Parathyroid adenoma (tissue), 2 donors: ENCODE measurements around the gene KLHL29.

Experiments
- H2AFZ ChIP-seq: fragments of 300-600 bp; sonication (generic); one replicate; pipeline ENCODE4 v1.7.0; 2017; ENCODE audit warnings: antibody characterized with exemption, mild to moderate bottlenecking
- H3K27ac ChIP-seq: fragments of 300-600 bp; sonication (generic); one replicate; pipeline ENCODE4 v1.7.0; 2017
- H3K27me3 ChIP-seq: fragments of 300-600 bp; sonication (generic); one replicate; pipeline ENCODE4 v1.7.0; 2017; ENCODE audit warnings: low read length; ENCODE audit not compliant: control insufficient read depth, insufficient read depth
- H3K36me3 ChIP-seq: fragments of 300-600 bp; sonication (generic); one replicate; pipeline ENCODE4 v1.7.0; 2017; ENCODE audit warnings: low read length; ENCODE audit not compliant: control insufficient read depth, insufficient read depth
- H3K4me1 ChIP-seq: fragments of 300-600 bp; sonication (generic); one replicate; pipeline ENCODE4 v1.7.0; 2017; ENCODE audit warnings: control low read depth
- H3K4me2 ChIP-seq: fragments of 300-600 bp; sonication (generic); one replicate; pipeline ENCODE4 v1.7.0; 2017; ENCODE audit warnings: low read length
- H3K4me3 ChIP-seq: fragments of 300-600 bp; sonication (generic); one replicate; pipeline ENCODE4 v1.7.0; 2017; ENCODE audit warnings: low read depth, low read length
- H3K79me2 ChIP-seq: fragments of 300-600 bp; sonication (generic); one replicate; pipeline ENCODE4 v1.7.0; 2017; ENCODE audit warnings: control low read depth
- H3K9ac ChIP-seq: fragments of 300-600 bp; sonication (generic); one replicate; pipeline ENCODE4 v1.7.0; 2017; ENCODE audit warnings: mild to moderate bottlenecking
- H3K9me3 ChIP-seq: fragments of 300-600 bp; sonication (generic); one replicate; pipeline ENCODE4 v1.7.0; 2017; ENCODE audit warnings: low read length; ENCODE audit not compliant: control insufficient read depth
- CTCF ChIP-seq: fragments of 300-600 bp; sonication (generic); IDR thresholded peaks from one replicate; pipeline ENCODE4 v1.7.0; 2017; ENCODE audit warnings: antibody characterized with exemption, mild to moderate bottlenecking
- donor health status: primary hyperparathyroidism.

KLHL29 gene

GRCh38 chr2:23384551-23385343, at the start of gene KLHL29:
TSS of gene KLHL29 (plus strand) at chr2:23385179. CDS start at chr2:23562197, 177,018 bp downstream.
- Histone ChIP-seq H2AFZ (peak within 1 kb of the TSS; percentile 90), H3K4me3 (peak within 1 kb of the TSS; percentile 66), H3K27me3 (no peaks in the 10 kb centered on the region), H3K36me3 (no peaks in the 10 kb centered on the region), H3K4me1 (peaks cover 9% of the 10 kb centered on the region), H3K79me2 (no peaks in the 10 kb centered on the region), H3K9ac (no peak within 1 kb of the TSS), H3K27ac (no peak within 1 kb of the TSS), H3K9me3 (no peaks in the 10 kb centered on the region), H3K4me2 (peak within 1 kb of the TSS; percentile 95)
- TF ChIP-seq CTCF = no peak

DNA sequence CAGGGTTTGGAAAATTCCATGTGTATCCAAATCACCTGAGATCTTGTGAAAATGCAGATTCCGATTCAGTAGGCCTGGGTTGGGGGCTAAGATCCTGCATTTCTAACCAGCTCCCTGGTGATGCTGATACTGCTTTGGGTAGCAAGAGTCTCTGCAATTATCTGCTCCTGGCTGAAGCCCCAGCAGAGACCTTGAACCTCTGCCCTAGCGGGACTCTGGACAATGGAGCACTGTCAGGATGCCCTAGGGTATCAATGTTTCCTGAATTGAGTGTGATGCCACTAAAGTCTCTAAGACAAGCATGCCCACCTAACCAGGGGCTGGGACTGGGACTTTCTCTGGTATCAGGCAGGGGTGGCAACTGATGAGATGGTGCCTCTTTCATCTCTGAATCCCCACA, 49.4 kb upstream of the KLHL29 start:
- no peak for TF ChIP-seq CTCF
- Histone ChIP-seq H3K9me3 (no peaks in the 10 kb centered on the region), H3K4me3 (no peak overlapping the region), H3K9ac (no peak overlapping the region), H3K36me3 (no peaks in the 10 kb centered on the region), H3K27me3 (no peaks in the 10 kb centered on the region), H3K4me2 (no peak overlapping the region), H3K27ac (no peak overlapping the region), H3K4me1 (no peaks in the 10 kb centered on the region), H2AFZ (no peak overlapping the region), H3K79me2 (no peaks in the 10 kb centered on the region)

- Histone ChIP-seq H3K9ac (no peak overlapping the region), H3K79me2 (no peaks in the 10 kb centered on the region), H3K4me2 (no peak overlapping the region), H3K36me3 (no peaks in the 10 kb centered on the region), H3K4me3 (no peak overlapping the region), H3K27me3 (no peaks in the 10 kb centered on the region), H2AFZ (no peak overlapping the region), H3K27ac (no peak overlapping the region), H3K4me1 (no peaks in the 10 kb centered on the region), H3K9me3 (no peaks in the 10 kb centered on the region)
- no peak for TF ChIP-seq CTCF
These were observed 42.9 kb upstream of the KLHL29 start for GRCh38 chr2:23342075-23342474.

- H3K27me3 ChIP-seq = no peaks in the 10 kb centered on the region
- TF ChIP-seq CTCF = no peak
- no peaks in the 10 kb centered on the region for H3K9me3 ChIP-seq
- H3K9ac ChIP-seq = no peak overlapping the region
- H3K4me2 ChIP-seq = no peak overlapping the region
- H3K79me2 ChIP-seq = no peaks in the 10 kb centered on the region
- H3K27ac ChIP-seq = no peak overlapping the region
- H3K4me1 ChIP-seq = no peaks in the 10 kb centered on the region
- no peaks in the 10 kb centered on the region for H3K36me3 ChIP-seq
- no peak overlapping the region for H3K4me3 ChIP-seq
- H2AFZ ChIP-seq = no peak overlapping the region
These were observed 39.0 kb upstream of the KLHL29 start for GRCh38 chr2:23346029-23346428.

- Histone ChIP-seq H3K36me3 (no peaks in the 10 kb centered on the region), H2AFZ (no peak overlapping the region), H3K27me3 (no peaks in the 10 kb centered on the region), H3K4me2 (no peak overlapping the region), H3K27ac (no peak overlapping the region), H3K9me3 (no peaks in the 10 kb centered on the region), H3K9ac (no peak overlapping the region), H3K79me2 (no peaks in the 10 kb centered on the region), H3K4me1 (no peaks in the 10 kb centered on the region), H3K4me3 (no peak overlapping the region)
- TF ChIP-seq CTCF = no peak
These were observed 38.2 kb upstream of the KLHL29 start for GRCh38 chr2:23346781-23347180.
